Measurements from ENCODE around the gene FCN3.

Gene FCN3

GRCh38 chr1:27380766-27381733 is 6.4 kb upstream of the FCN3 start:
- no peak overlapping the region for H3K9ac ChIP-seq (ENCODE audit: low read length)
- H3K4me1 ChIP-seq (ENCODE audit: low read length), result peaks cover 6% of the 10 kb centered on the region
- H4K20me1 ChIP-seq (ENCODE audit: insufficient read depth, low read length), result no peaks in the 10 kb centered on the region
- no peaks in the 10 kb centered on the region for H3K9me3 ChIP-seq (ENCODE audit: insufficient read depth, low read length)
- no peak overlapping the region for H2AFZ ChIP-seq (ENCODE audit: low read depth, low read length)
- H3K4me3 ChIP-seq (ENCODE audit: low read length), result no peak overlapping the region
- TF ChIP-seq EZH2phosphoT487 (IDR thresholded peaks at IDR 0.05; ENCODE audit: low read depth), result no peak
- TF ChIP-seq, protein P1, sequence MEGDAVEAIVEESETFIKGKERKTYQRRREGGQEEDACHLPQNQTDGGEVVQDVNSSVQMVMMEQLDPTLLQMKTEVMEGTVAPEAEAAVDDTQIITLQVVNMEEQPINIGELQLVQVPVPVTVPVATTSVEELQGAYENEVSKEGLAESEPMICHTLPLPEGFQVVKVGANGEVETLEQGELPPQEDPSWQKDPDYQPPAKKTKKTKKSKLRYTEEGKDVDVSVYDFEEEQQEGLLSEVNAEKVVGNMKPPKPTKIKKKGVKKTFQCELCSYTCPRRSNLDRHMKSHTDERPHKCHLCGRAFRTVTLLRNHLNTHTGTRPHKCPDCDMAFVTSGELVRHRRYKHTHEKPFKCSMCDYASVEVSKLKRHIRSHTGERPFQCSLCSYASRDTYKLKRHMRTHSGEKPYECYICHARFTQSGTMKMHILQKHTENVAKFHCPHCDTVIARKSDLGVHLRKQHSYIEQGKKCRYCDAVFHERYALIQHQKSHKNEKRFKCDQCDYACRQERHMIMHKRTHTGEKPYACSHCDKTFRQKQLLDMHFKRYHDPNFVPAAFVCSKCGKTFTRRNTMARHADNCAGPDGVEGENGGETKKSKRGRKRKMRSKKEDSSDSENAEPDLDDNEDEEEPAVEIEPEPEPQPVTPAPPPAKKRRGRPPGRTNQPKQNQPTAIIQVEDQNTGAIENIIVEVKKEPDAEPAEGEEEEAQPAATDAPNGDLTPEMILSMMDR (IDR thresholded peaks at IDR 0.05; ENCODE audit: low read depth, low read length), result no peak
- no peak overlapping the region for H3K4me2 ChIP-seq (ENCODE audit: low read length)
- H3K27ac ChIP-seq (ENCODE audit: low read length), result no peak overlapping the region
- no peaks in the 10 kb centered on the region for H3K27me3 ChIP-seq (ENCODE audit: low read depth, low read length)
- no peaks in the 10 kb centered on the region for H3K79me2 ChIP-seq (ENCODE audit: low read length)
- no peaks in the 10 kb centered on the region for H3K36me3 ChIP-seq (replicated peaks; ENCODE audit: low read depth, low read length)

DNA sequence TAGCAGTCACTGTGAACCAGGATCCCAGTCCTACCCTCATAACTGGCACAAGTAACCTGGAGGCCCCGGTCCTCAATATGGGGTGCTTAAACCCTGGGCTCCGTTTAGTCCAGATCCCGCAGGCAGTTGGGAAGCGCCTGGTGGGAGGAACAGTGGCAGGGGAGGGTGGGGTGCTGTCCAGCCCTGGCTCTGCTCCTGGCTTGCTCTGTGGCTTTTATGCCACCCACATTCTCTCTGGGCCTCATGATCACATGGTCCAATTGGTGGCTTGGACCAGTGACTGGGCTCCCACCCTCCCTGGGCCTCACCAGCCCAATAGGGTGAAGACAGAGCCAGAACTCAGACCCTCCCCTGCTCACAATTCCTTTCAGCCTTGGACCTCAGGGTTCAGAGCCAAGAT is 5.6 kb upstream of the FCN3 start:
- no peaks in the 10 kb centered on the region for H3K79me2 ChIP-seq (ENCODE audit: low read length)
- peaks cover 6% of the 10 kb centered on the region for H3K4me1 ChIP-seq (ENCODE audit: low read length)
- H2AFZ ChIP-seq (ENCODE audit: low read depth, low read length), result no peak overlapping the region
- no peak overlapping the region for H3K4me2 ChIP-seq (ENCODE audit: low read length)
- no peak overlapping the region for H3K27ac ChIP-seq (ENCODE audit: low read length)
- no peaks in the 10 kb centered on the region for H3K9me3 ChIP-seq (ENCODE audit: insufficient read depth, low read length)
- H3K27me3 ChIP-seq (ENCODE audit: low read depth, low read length), result no peaks in the 10 kb centered on the region
- H3K4me3 ChIP-seq (ENCODE audit: low read length), result no peak overlapping the region
- H3K9ac ChIP-seq (ENCODE audit: low read length), result no peak overlapping the region
- no peaks in the 10 kb centered on the region for H4K20me1 ChIP-seq (ENCODE audit: insufficient read depth, low read length)
- no peaks in the 10 kb centered on the region for H3K36me3 ChIP-seq (replicated peaks; ENCODE audit: low read depth, low read length)
- TF ChIP-seq, protein P1 (IDR thresholded peaks at IDR 0.05; ENCODE audit: low read depth, low read length), result no peak
- TF ChIP-seq EZH2phosphoT487 (IDR thresholded peaks at IDR 0.05; ENCODE audit: low read depth), result no peak

DNA sequence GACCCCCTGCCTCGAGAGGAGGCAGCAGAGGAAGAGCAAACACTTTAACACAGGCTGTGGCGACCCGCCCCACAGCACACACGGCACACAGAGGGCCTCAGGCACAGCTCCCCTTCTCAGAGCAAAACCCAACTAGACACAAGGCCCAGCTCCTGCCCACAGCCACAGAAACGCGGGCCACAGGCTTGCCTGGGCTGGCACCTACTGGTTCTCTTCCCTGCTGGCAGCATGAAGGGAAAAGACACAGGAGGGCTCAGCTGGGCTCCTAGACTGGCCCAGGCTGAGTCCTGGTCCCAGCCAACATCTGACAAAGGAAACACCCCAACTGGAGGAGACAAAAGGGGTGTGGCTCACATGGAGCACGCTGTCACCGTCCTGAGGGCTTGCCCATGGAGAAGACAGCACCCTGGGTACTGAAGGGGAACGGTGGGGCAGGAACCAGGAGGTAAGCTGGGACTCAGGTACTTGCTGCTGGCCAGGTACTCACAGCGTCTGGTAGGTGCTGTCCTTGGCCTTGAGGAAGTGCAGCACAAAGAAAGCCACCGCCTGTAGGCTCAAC is 5.0 kb upstream of the FCN3 start:
- Histone ChIP-seq H3K27ac (ENCODE audit: low read length) (no peak overlapping the region), H3K27me3 (ENCODE audit: low read depth, low read length) (no peaks in the 10 kb centered on the region), H3K4me3 (ENCODE audit: low read length) (no peak overlapping the region), H3K36me3 (replicated peaks; ENCODE audit: low read depth, low read length) (no peaks in the 10 kb centered on the region), H3K79me2 (ENCODE audit: low read length) (no peaks in the 10 kb centered on the region), H3K9me3 (ENCODE audit: insufficient read depth, low read length) (no peaks in the 10 kb centered on the region), H3K9ac (ENCODE audit: low read length) (no peak overlapping the region), H3K4me2 (ENCODE audit: low read length) (no peak overlapping the region), H2AFZ (ENCODE audit: low read depth, low read length) (no peak overlapping the region), H3K4me1 (ENCODE audit: low read length) (peaks cover 6% of the 10 kb centered on the region), H4K20me1 (ENCODE audit: insufficient read depth, low read length) (no peaks in the 10 kb centered on the region)
- TF ChIP-seq, protein P1 (IDR thresholded peaks at IDR 0.05; ENCODE audit: low read depth, low read length), result no peak
- TF ChIP-seq EZH2phosphoT487 (IDR thresholded peaks at IDR 0.05; ENCODE audit: low read depth), result no peak

DNA sequence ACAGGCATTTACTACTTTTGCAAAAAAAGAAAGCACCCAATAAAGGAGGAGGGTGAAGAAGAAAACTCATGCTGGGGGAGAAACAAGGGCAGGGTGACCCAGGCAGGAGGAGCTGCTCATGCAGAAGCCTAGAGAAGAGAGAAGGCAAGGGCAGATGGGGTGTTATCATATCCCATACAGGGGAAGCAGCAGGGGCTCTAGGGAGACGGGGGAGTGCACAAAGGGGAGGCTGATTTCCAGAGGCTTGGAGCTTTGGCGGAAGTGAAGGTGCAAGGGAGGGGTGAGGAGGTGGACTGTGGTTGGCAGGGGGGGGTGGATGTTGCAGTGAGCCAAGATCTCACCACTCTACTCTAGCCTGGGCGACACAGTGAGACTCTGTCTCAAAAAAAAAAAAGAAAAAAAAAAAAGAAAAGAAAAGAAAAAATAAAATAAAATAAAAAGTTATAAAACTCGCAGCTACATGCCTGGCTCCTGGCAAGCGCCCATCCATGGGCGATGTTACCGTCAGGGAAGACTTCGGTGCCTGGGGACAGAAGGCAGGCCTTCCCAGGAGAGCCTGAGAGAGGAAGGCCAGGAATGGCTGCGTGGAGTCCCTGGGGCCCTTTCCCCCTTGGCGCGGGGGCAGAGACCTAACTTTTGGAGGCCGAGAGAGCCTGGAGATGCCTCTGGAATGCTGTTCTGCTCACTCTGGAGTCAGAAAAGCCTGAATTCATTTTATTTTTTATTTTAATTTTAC is 3.3 kb upstream of the FCN3 start:
- Histone ChIP-seq H3K9ac (ENCODE audit: low read length) (no peak overlapping the region), H3K4me2 (ENCODE audit: low read length) (no peak overlapping the region), H2AFZ (ENCODE audit: low read depth, low read length) (no peak overlapping the region)

More for the DNA sequence above, 3.3 kb upstream of the FCN3 start:
- no peaks in the 10 kb centered on the region for H3K36me3 ChIP-seq (replicated peaks; ENCODE audit: low read depth, low read length)
- no peak overlapping the region for H3K4me3 ChIP-seq (ENCODE audit: low read length)
- H4K20me1 ChIP-seq (ENCODE audit: insufficient read depth, low read length), result no peaks in the 10 kb centered on the region
- peaks cover 6% of the 10 kb centered on the region for H3K4me1 ChIP-seq (ENCODE audit: low read length)
- TF ChIP-seq, protein P1 (IDR thresholded peaks at IDR 0.05; ENCODE audit: low read depth, low read length), result no peak
- TF ChIP-seq EZH2phosphoT487 (IDR thresholded peaks at IDR 0.05; ENCODE audit: low read depth), result no peak
- H3K9me3 ChIP-seq (ENCODE audit: insufficient read depth, low read length), result no peaks in the 10 kb centered on the region
- no peaks in the 10 kb centered on the region for H3K79me2 ChIP-seq (ENCODE audit: low read length)
- H3K27me3 ChIP-seq (ENCODE audit: low read depth, low read length), result no peaks in the 10 kb centered on the region
- H3K27ac ChIP-seq (ENCODE audit: low read length), result no peak overlapping the region

Measured in OCI-LY3 (cell line).